OCI-LY1 (cell line): ENCODE measurements around the gene EIF5A.

Source experiments
- CTCF ChIP-seq: fragments of 200-600 bp; sonication (generic), shearing (Covaris generic); IDR thresholded peaks from 2 replicates; pipeline ENCODE4 v1.5.1; 2017; ENCODE audit warnings: mild to moderate bottlenecking, antibody characterized with exemption, low read length, moderate library complexity, mixed read lengths
- EZH2 ChIP-seq: fragments of 200-600 bp; sonication (generic), shearing (Covaris generic); IDR thresholded peaks from 2 replicates; pipeline ENCODE4 v1.8.0; 2017; ENCODE audit warnings: borderline replicate concordance, mixed run types, mild to moderate bottlenecking, antibody characterized with exemption, low read length, moderate library complexity, mixed read lengths

- TF ChIP-seq CTCF (no peak), EZH2 (no peak)
These were observed 22.5 kb upstream of the EIF5A start for GRCh38 chr17:7284911-7285310.
